ENCODE results near the gene MACF1.

MACF1 gene

DNA sequence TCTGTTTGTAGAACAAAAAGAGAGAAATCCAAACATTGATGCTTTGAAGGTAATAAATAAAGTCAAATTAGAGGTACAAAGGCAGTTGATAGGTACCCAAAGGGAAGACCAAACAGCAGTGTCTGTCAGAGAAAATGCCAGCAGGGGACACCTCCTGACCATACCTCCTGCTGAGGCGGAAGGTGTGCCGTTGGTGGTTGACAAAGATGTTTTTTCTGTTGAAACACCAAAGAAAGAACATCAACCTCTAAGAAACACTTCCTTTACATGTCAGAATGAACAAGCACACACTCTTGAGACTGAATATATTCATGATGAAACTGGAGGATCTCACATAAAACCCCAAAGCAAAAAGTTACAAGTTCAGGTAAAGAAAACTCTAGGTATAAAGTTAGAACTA lies 128.3 kb downstream of the MACF1 start:
- DNase-seq = no peak
- no peak overlapping the region for H4K91ac ChIP-seq (ENCODE audit: low read length)
- H3K4me3 ChIP-seq (ENCODE audit: insufficient read depth in 1 of 2, low read depth in 1 of 2, low read length in 2 of 2) = no peak overlapping the region
- H3K4ac ChIP-seq (ENCODE audit: low read depth in 1 of 2, low read length in 2 of 2) = no peak overlapping the region
- no peak overlapping the region for H2BK120ac ChIP-seq (ENCODE audit: low read depth, low read length)
- no peak overlapping the region for H3K9ac ChIP-seq (ENCODE audit: low read length)
- no peak overlapping the region for H4K8ac ChIP-seq (ENCODE audit: low read length)
- no peak overlapping the region for H2AFZ ChIP-seq (ENCODE audit: low read depth, low read length)
- H2BK5ac ChIP-seq (ENCODE audit: low read depth, low read length, poor library complexity, severe bottlenecking) = no peak overlapping the region
- H3K27ac ChIP-seq (ENCODE audit: low read length, poor library complexity, severe bottlenecking) = no peak overlapping the region
- H3K18ac ChIP-seq (ENCODE audit: low read depth in 1 of 2, low read length in 2 of 2) = no peak overlapping the region
- H3K4me1 ChIP-seq (ENCODE audit: control insufficient read depth, insufficient read depth, low read depth, low read length) = peaks cover 6% of the 10 kb centered on the region
- no peak overlapping the region for H2BK15ac ChIP-seq (ENCODE audit: low read depth, poor library complexity, severe bottlenecking)
- H2AK5ac ChIP-seq (ENCODE audit: low read length, severe bottlenecking) = no peak overlapping the region
- no peak overlapping the region for H3K14ac ChIP-seq (ENCODE audit: low read length in 2 of 2)
- 90% methylated on average over 2 of the region's 2 CpGs for WGBS
- H3K4me2 ChIP-seq (ENCODE audit: low read length, poor library complexity, severe bottlenecking) = no peak overlapping the region
- H3K23ac ChIP-seq (ENCODE audit: low read length in 2 of 2) = no peak overlapping the region
- no peaks in the 10 kb centered on the region for H3K27me3 ChIP-seq (ENCODE audit: control insufficient read depth in 1 of 2, insufficient read depth in 1 of 2, low read length in 2 of 2)
- no peaks in the 10 kb centered on the region for H3K9me3 ChIP-seq (ENCODE audit: control insufficient read depth, low read length)
- H3K79me1 ChIP-seq (replicated peaks; ENCODE audit: low read length, poor library complexity, severe bottlenecking) = peaks cover 19% of the 10 kb centered on the region
- peaks cover 14 to 76% of the 10 kb centered on the region in 2 experiments for H3K36me3 ChIP-seq (ENCODE audit: control insufficient read depth in 1 of 2, insufficient read depth in 2 of 2, low read depth in 1 of 2, low read length in 2 of 2)
- no peak overlapping the region for H2BK12ac ChIP-seq (ENCODE audit: low read length in 2 of 2)

DNA sequence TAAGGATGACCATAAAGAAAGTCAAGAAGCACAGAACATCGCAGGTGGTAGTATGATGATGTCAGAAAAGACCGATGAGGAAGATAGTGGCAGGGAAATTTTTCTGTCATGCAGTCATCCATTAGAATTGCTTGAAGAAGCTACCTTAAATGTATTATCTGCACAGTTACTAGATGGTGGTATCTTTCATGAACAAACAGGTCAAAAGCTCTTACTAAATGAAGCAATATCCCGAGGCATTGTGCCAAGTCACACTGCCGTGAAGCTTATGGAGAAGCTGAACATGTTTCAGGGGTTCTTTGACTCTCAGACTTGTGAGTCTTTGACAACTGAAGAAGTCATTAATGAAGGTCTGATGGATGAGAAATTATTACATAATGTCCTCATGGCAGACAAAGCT lies 128.8 kb downstream of the MACF1 start:
- Histone ChIP-seq H3K4me1 (ENCODE audit: control insufficient read depth, insufficient read depth, low read depth, low read length) (peaks cover 6% of the 10 kb centered on the region), H4K91ac (ENCODE audit: low read length) (no peak overlapping the region), H3K14ac (ENCODE audit: low read length in 2 of 2) (no peak overlapping the region), H2AK5ac (ENCODE audit: low read length, severe bottlenecking) (no peak overlapping the region), H3K18ac (ENCODE audit: low read depth in 1 of 2, low read length in 2 of 2) (no peak overlapping the region), H3K4me3 (ENCODE audit: insufficient read depth in 1 of 2, low read depth in 1 of 2, low read length in 2 of 2) (no peak overlapping the region), H3K23ac (ENCODE audit: low read length in 2 of 2) (no peak overlapping the region), H2BK12ac (ENCODE audit: low read length in 2 of 2) (no peak overlapping the region), H3K4me2 (ENCODE audit: low read length, poor library complexity, severe bottlenecking) (no peak overlapping the region), H3K4ac (ENCODE audit: low read depth in 1 of 2, low read length in 2 of 2) (no peak overlapping the region), H2BK15ac (ENCODE audit: low read depth, poor library complexity, severe bottlenecking) (no peak overlapping the region), H3K79me1 (replicated peaks; ENCODE audit: low read length, poor library complexity, severe bottlenecking) (peaks cover 15% of the 10 kb centered on the region), H2AFZ (ENCODE audit: low read depth, low read length) (no peak overlapping the region), H3K9ac (ENCODE audit: low read length) (no peak overlapping the region), H3K27me3 (ENCODE audit: control insufficient read depth in 1 of 2, insufficient read depth in 1 of 2, low read length in 2 of 2) (no peaks in the 10 kb centered on the region), H2BK120ac (ENCODE audit: low read depth, low read length) (no peak overlapping the region), H2BK5ac (ENCODE audit: low read depth, low read length, poor library complexity, severe bottlenecking) (no peak overlapping the region), H3K27ac (ENCODE audit: low read length, poor library complexity, severe bottlenecking) (no peak overlapping the region), H3K36me3 (ENCODE audit: control insufficient read depth in 1 of 2, insufficient read depth in 2 of 2, low read depth in 1 of 2, low read length in 2 of 2) (peaks cover 14 to 76% of the 10 kb centered on the region in 2 experiments), H3K9me3 (ENCODE audit: control insufficient read depth, low read length) (no peaks in the 10 kb centered on the region), H4K8ac (ENCODE audit: low read length) (no peak overlapping the region)
- no peak for DNase-seq
- WGBS = 94% methylated on average over 4 of the region's 4 CpGs

DNA sequence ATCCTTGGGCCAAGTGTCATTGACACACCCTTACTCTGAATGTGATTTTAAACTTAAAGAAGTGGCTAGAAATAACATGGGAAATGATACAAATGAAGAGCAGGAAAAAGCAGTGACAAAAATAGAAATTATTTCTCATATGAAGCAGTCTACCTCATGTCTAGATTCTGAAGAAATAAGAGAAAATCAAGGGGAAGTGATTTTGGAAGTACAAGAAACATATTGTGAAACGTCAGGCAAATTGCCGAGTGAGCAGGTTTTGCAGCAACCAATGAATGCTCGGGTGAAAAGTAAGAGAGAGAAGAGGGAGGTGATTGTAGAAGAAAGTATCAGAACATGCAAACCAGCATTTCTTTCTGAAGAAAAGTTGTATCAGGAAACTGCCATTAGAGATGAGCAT lies 130.7 kb downstream of the MACF1 start:
- Histone ChIP-seq H3K4me1 (ENCODE audit: control insufficient read depth, insufficient read depth, low read depth, low read length) (peaks cover 6% of the 10 kb centered on the region), H3K79me1 (replicated peaks; ENCODE audit: low read length, poor library complexity, severe bottlenecking) (peaks cover 21% of the 10 kb centered on the region), H4K8ac (ENCODE audit: low read length) (no peak overlapping the region), H3K9ac (ENCODE audit: low read length) (no peak overlapping the region), H3K14ac (ENCODE audit: low read length in 2 of 2) (no peak overlapping the region), H3K27me3 (ENCODE audit: control insufficient read depth in 1 of 2, insufficient read depth in 1 of 2, low read length in 2 of 2) (no peaks in the 10 kb centered on the region), H3K36me3 (ENCODE audit: control insufficient read depth in 1 of 2, insufficient read depth in 2 of 2, low read depth in 1 of 2, low read length in 2 of 2) (peaks cover 15 to 76% of the 10 kb centered on the region in 2 experiments), H2BK5ac (ENCODE audit: low read depth, low read length, poor library complexity, severe bottlenecking) (no peak overlapping the region), H3K9me3 (ENCODE audit: control insufficient read depth, low read length) (no peaks in the 10 kb centered on the region), H2BK15ac (ENCODE audit: low read depth, poor library complexity, severe bottlenecking) (no peak overlapping the region), H3K18ac (ENCODE audit: low read depth in 1 of 2, low read length in 2 of 2) (no peak overlapping the region), H3K4me3 (ENCODE audit: insufficient read depth in 1 of 2, low read depth in 1 of 2, low read length in 2 of 2) (no peak overlapping the region), H2AFZ (ENCODE audit: low read depth, low read length) (no peak overlapping the region), H3K4me2 (ENCODE audit: low read length, poor library complexity, severe bottlenecking) (no peak overlapping the region), H3K27ac (ENCODE audit: low read length, poor library complexity, severe bottlenecking) (no peak overlapping the region), H4K91ac (ENCODE audit: low read length) (no peak overlapping the region), H2BK12ac (ENCODE audit: low read length in 2 of 2) (no peak overlapping the region), H2AK5ac (ENCODE audit: low read length, severe bottlenecking) (no peak overlapping the region), H3K4ac (ENCODE audit: low read depth in 1 of 2, low read length in 2 of 2) (no peak overlapping the region), H2BK120ac (ENCODE audit: low read depth, low read length) (no peak overlapping the region), H3K23ac (ENCODE audit: low read length in 2 of 2) (no peak overlapping the region)
- 86% methylated on average over 3 of the region's 3 CpGs for WGBS
- DNase-seq = no peak

DNA sequence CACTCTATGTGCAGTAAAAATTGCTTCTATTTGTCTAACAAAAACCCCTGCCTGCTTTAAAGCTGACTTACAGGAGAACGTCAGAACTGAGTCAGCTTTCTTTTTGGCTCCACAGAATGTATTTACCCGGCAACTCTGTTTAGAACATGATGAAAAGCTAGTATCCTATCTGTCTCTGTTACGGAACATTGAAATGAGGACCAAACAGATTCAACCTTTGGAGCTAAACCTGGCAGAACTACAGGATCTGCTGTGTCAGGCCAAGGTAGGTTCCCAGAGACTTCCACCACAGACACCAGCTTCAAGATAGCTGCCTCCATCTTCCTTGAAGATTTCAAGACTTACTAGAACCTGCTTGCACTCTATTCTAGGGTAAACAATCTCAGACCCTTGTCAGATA lies 132.6 kb downstream of the MACF1 start:
- no peak overlapping the region for H3K27ac ChIP-seq (ENCODE audit: low read length, poor library complexity, severe bottlenecking)
- no peak overlapping the region for H4K91ac ChIP-seq (ENCODE audit: low read length)
- H3K36me3 ChIP-seq (ENCODE audit: control insufficient read depth in 1 of 2, insufficient read depth in 2 of 2, low read depth in 1 of 2, low read length in 2 of 2) = peaks cover 13 to 80% of the 10 kb centered on the region in 2 experiments
- H3K4ac ChIP-seq (ENCODE audit: low read depth in 1 of 2, low read length in 2 of 2) = no peak overlapping the region
- H3K4me2 ChIP-seq (ENCODE audit: low read length, poor library complexity, severe bottlenecking) = no peak overlapping the region
- no peak overlapping the region for H3K9ac ChIP-seq (ENCODE audit: low read length)
- no peaks in the 10 kb centered on the region for H3K4me1 ChIP-seq (ENCODE audit: control insufficient read depth, insufficient read depth, low read depth, low read length)
- no peak overlapping the region for H3K18ac ChIP-seq (ENCODE audit: low read depth in 1 of 2, low read length in 2 of 2)
- H2BK5ac ChIP-seq (ENCODE audit: low read depth, low read length, poor library complexity, severe bottlenecking) = no peak overlapping the region
- WGBS = 95% methylated on average over 3 of the region's 3 CpGs
- H2BK15ac ChIP-seq (ENCODE audit: low read depth, poor library complexity, severe bottlenecking) = no peak overlapping the region
- H3K4me3 ChIP-seq (ENCODE audit: insufficient read depth in 1 of 2, low read depth in 1 of 2, low read length in 2 of 2) = no peak overlapping the region
- no peak overlapping the region for H2AK5ac ChIP-seq (ENCODE audit: low read length, severe bottlenecking)
- H2BK12ac ChIP-seq (ENCODE audit: low read length in 2 of 2) = no peak overlapping the region
- no peaks in the 10 kb centered on the region for H3K27me3 ChIP-seq (ENCODE audit: control insufficient read depth in 1 of 2, insufficient read depth in 1 of 2, low read length in 2 of 2)
- no peak overlapping the region for H4K8ac ChIP-seq (ENCODE audit: low read length)
- no peak overlapping the region for H3K23ac ChIP-seq (ENCODE audit: low read length in 2 of 2)
- no peak for DNase-seq
- no peak overlapping the region for H2AFZ ChIP-seq (ENCODE audit: low read depth, low read length)
- H3K14ac ChIP-seq (ENCODE audit: low read length in 2 of 2) = no peak overlapping the region
- H3K79me1 ChIP-seq (replicated peaks; ENCODE audit: low read length, poor library complexity, severe bottlenecking) = peaks cover 12% of the 10 kb centered on the region
- H3K9me3 ChIP-seq (ENCODE audit: control insufficient read depth, low read length) = no peaks in the 10 kb centered on the region
- no peak overlapping the region for H2BK120ac ChIP-seq (ENCODE audit: low read depth, low read length)

All from mesenchymal stem cell (in vitro differentiated cells and primary cell).